Stimulated activated CD8-positive, alpha-beta memory T cell treated with anti-CD3 and anti-CD28 coated beads, Interleukin-15, amount 100 ng/mL, for 24 hours (primary cell): ENCODE data around the gene RPL21.
A peak's percentile ranks its signal among the peaks of the same experiment; 100 is the strongest.

Experiments
- DNase-seq: peaks from one replicate; pipeline ENCODE4 v3.0.0-alpha.2; 2020; ENCODE audit warnings: low read depth

Gene RPL21

GRCh38 chr13:27258637-27259386, 7.5 kb downstream of the RPL21 start:
- DNase-seq, result no peak

GRCh38 chr13:27259831-27260230, 8.5 kb downstream of the RPL21 start:
- DNase-seq, result no peak

GRCh38 chr13:27261396-27261795, 10.0 kb downstream of the RPL21 start:
- DNase-seq, result no peak

GRCh38 chr13:27263438-27263837, 12.1 kb downstream of the RPL21 start:
- DNase-seq, result no peak

- no peak for DNase-seq
Measured at GRCh38 chr13:27264181-27264580, 12.8 kb downstream of the RPL21 start.

DNA sequence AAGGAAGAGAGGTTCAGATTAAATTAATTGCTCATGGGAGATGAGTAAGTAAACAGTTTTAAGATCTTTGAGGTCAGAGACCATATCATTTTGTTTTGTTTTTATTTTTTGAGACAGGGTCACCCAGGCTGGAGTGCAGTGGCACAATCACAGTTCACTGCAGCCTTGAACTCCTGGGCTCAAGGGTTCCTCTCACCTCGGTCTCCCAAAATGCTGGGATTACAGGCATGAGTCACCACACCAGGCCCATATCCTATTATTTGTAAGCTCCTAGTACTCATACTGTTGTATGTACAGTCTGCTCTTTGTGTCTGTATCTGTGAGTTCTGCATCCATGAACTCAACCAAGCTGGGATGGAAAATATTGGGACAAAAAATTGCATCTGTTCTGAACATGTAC, 13.3 kb downstream of the RPL21 start:
- no peak for DNase-seq

GRCh38 chr13:27266917-27267316, 15.6 kb downstream of the RPL21 start:
- no peak for DNase-seq

- DNase-seq, result no peak
Measured at GRCh38 chr13:27267596-27267995, 16.2 kb downstream of the RPL21 start.

DNA sequence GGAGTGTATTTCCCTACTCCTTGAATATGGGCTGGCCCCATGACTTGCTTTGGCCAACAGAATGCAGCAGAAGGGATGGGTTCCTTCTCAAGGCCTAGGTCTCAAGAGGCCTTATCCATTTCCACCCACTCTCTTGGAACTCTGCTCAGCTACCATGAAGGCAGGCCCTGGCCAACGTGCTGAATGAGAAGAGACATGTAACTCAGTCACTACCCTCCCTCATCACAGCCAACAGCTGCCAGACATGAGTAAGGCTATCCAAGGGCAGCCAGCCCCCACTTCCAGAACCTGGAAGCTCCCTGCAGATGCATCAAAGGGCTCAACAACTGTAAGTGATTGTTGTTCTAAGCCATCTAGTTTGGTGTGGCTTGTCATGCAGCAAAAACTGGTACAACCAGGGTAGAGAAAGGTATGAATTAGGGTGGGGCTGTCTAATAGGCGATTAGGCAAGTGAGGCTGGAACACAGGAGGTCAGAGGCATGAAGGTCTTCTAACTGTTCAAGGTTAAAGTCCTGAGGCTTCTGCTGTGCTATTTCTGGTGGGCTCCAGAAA, 17.8 kb downstream of the RPL21 start:
- no peak for DNase-seq

- DNase-seq, result peak; percentile 65
Measured at GRCh38 chr13:27270594-27271520, 19.5 kb downstream of the RPL21 start, which contains the start of gene RASL11A. RASL11A (plus strand) TSS chr13:27270830; CDS start chr13:27270945, 115 bp downstream.

DNA sequence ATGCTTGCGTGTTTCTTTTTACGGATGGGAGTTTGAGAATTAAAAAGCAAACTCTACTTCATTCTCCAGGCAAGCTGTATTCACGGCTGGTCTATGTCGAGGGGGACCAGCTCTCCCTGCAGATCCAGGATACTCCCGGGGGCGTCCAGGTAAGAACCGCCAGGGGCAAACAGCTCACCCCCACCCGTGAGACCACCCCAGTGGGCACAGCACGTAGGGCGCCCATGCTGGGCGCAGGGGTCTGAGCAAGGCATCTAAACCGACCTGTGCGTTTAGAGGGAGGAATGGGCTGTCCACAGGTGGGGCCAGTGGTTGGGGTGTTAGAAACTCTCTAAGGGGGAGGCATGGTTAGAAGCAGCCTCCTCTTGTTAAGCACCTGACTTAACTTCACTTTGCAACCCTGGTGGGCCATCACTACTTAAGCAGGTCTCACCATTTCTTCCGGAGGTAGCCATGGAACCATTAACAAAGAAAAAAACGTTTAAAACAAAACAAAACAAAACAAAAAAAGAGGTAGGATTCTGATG, 20.3 kb downstream of the RPL21 start:
- DNase-seq, result no peak

DNA sequence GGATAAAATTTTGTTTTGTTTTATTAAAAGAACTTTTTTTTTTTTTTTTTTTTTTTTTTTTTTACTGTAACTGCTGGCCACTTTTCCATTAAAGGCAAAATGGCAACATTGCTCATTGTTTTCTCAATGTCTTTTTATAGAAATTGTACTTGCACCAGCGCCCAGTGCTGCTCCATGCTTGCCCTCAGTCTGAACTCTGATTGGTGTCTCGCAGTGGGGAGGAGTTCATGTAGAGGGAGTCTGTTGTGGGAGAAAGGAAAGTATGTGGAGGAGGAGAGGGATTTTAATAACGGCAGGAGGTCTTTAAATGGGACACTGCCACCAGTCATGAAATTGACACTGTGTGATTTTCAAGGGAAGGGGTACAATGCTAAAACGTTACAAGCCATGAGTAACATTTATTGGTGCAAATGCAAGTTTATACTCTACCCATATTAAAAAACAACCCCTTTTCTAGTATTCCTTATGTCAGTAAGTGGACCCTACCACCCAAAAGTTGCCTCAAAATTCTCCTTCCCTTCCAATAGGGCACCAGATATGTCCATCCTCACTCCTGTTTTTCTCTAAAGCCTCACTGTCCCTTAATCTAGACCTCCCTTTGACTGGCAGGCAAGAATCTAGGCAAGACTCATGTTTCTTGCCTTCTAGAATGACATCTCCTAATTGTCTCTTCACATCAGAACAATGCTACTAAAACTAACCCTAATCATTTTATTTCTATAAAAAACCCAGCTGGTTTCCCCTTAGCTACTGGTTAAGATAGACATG, 22.5 kb downstream of the RPL21 start:
- DNase-seq, result no peak

- DNase-seq, result no peak
Measured at GRCh38 chr13:27274631-27275030, 23.3 kb downstream of the RPL21 start.

GRCh38 chr13:27276188-27276587, 24.8 kb downstream of the RPL21 start:
- DNase-seq, result no peak

DNA sequence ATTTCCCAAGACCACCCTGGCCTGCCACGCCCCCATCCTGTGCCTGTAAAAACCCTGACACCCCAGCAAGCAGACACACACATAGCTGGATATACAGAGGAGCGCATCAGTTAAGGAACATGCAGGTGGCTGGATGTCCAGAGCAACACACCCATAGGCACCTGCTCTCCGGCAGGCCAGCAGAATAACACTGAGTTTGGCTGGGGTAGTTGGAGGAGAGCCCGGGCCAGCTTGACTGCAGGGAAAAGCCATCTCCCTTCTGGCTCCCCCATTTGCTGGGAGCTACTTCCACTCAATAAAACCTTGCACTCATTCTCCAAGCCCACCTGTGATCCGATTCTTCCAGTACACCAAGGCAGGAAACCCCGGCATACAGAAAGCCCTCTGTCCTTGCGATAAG, 28.1 kb downstream of the RPL21 start:
- no peak for DNase-seq

GRCh38 chr13:27280009-27280656, 28.8 kb downstream of the RPL21 start:
- DNase-seq, result no peak

- DNase-seq, result no peak
Measured at GRCh38 chr13:27280841-27281240, 29.5 kb downstream of the RPL21 start.

DNA sequence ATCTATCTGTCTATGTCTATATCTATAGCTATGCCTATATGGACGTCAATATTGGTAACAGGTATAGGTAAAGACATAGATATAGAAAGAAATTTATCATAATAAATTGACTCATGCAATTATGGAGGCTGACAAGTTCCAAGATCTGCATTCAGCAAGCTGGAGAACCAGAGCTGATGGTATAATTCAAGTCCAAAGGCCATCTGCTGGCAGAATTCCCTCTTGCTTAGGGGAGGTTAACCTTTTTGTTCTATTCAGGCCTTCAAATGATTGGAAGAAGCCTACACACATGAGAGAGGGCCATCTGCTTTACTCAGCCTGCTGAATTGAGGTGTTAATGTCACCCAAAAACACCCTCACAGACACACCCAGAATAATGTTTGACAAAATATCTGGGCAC, 30.1 kb downstream of the RPL21 start:
- no peak for DNase-seq

DNA sequence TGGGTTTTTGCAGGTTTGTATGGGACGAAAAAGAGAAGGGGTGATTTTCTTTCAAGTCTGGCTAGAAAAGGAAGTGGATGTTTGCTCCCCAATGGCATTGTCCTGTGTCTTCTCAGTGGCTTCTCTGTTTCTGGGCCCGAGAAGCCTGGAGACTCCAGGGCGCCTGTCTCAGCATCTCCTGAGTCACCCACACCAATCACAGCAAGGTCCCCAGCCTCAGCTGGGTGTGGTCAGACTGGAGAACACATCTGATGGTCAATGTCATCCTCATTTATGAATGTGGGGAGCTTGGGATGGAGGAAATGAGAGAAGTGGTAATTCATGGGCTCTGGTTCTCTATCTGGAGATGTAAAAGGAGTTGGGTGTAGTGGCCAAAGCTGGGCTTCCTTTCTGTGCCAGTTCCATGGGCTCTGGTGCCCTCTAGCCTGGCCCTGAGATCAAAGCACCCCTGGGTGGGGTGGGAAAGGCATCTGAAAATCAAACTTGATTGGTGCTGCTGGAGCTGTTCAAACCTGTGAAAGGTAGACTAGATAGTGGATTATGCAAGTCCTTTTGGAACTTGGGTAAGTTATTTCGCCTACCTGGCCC, 32.6 kb downstream of the RPL21 start:
- no peak for DNase-seq

DNA sequence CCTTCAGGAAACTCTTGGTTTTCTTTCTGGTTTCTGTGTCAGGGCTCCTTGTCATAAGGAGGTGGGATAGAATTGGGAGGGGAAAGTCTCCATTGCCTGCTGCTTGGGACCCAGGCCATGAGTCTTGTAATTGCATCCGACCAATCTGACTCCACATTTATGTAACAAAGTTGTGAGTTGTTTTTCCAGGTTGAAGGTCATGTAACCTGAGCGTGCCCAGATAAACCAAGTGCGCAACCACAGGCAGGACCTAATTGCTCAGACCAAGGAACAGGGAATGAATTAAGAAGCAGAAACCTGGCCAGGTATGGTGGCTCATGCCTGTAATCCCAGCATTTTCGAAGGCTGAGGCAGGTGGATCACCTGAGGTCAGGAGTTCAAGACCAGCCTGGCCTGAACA, 37.0 kb downstream of the RPL21 start:
- DNase-seq, result no peak
